ENCODE results near the gene UBXN10. TPM values are rescaled to one million over a fixed set of nuclear protein-coding genes. Genes with fewer than 3 reads are reported as not detected.

UBXN10 gene
- total RNA-seq, 2 experiments from 2014 or later = 1.5 to 1.7 TPM

DNA sequence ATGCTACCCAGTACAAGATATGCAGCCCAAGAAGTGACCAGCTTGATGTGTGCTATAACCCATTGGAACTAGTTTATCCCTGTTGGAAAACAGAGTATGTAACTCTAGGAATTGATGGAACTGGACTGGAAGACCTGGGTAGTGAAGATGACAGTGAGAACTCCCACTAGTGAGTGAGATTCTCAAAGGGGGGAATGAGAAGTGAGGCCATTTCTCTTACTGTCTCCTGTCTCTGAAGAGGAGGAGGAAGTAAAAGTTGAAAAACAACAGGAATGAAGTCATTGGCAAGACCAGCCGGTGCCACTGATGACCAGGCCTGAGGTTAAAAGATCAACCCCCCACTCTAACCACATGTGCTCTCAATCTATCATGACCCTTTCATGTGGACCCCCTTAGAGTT, 25.9 kb upstream of the UBXN10 start:
- no peak overlapping the region for H3K27ac Mint-ChIP-seq
- no peaks in the 10 kb centered on the region for H3K36me3 Mint-ChIP-seq (ENCODE audit: low read depth)
- H3K4me1 Mint-ChIP-seq = no peaks in the 10 kb centered on the region
- H3K27me3 Mint-ChIP-seq = no peaks in the 10 kb centered on the region
- CTCF ChIA-PET = no interaction called here
- POLR2A ChIA-PET = no interaction called here
- DNase-seq = no peak
- no peak overlapping the region for H3K4me3 Mint-ChIP-seq
- peaks cover 19% of the 10 kb centered on the region for H3K9me3 Mint-ChIP-seq

- H3K4me3 Mint-ChIP-seq = no peak overlapping the region
- ChIA-PET POLR2A (no interaction called here), CTCF (interaction anchor here (0.7 to 6.1 kb wide), 6 partner anchors 13 to 48 kb away, joined by 3 to 41 read pairs (median 9); no protein-coding TSS in a partner anchor)
- H3K4me1 Mint-ChIP-seq = no peaks in the 10 kb centered on the region
- H3K9me3 Mint-ChIP-seq = peaks cover 16% of the 10 kb centered on the region
- H3K27ac Mint-ChIP-seq = no peak overlapping the region
- H3K27me3 Mint-ChIP-seq = peaks cover 3% of the 10 kb centered on the region
- DNase-seq = no peak
- no peaks in the 10 kb centered on the region for H3K36me3 Mint-ChIP-seq (ENCODE audit: low read depth)
Observed at GRCh38 chr1:20164694-20165202, 21.1 kb upstream of the UBXN10 start.

- no peaks in the 10 kb centered on the region for H3K36me3 Mint-ChIP-seq (ENCODE audit: low read depth)
- peak; percentile 30 for DNase-seq
Observed at GRCh38 chr1:20165522-20165951, 20.4 kb upstream of the UBXN10 start.

DNA sequence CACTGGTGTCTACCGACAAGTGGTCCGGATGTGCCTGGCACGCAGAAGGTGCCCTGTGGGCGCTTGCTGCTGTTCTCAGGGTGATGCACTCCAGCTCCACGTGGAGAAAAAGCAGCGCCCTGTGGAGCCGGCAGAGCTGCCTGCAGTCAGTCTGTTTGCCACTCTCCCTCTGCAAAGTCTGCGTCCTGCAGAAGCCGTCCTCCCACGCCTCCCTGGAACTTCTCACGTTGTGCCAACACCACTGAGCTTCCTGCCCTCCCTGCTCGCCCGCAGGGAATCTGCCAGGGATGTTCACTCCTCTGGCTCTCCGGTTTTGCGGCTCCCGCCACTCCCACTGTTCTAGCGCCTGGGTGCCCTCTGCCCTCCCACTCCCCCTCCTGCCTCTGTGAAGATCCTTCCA, 19.8 kb upstream of the UBXN10 start:
- Mint-ChIP-seq H3K9me3 (peaks cover 9% of the 10 kb centered on the region), H3K4me3 (no peak overlapping the region), H3K36me3 (ENCODE audit: low read depth) (no peaks in the 10 kb centered on the region), H3K27ac (no peak overlapping the region), H3K4me1 (peaks cover under 1% of the 10 kb centered on the region), H3K27me3 (peaks cover 3% of the 10 kb centered on the region)
- no peak for DNase-seq
- ChIA-PET CTCF (interaction anchor here (0.8 to 6.1 kb wide), 7 partner anchors 9 to 47 kb away, joined by 3 to 41 read pairs (median 5); no protein-coding TSS in a partner anchor), POLR2A (no interaction called here)

More at GRCh38 chr1:20165522-20165951, 20.4 kb upstream of the UBXN10 start:
- peaks cover 13% of the 10 kb centered on the region for H3K9me3 Mint-ChIP-seq
- CTCF ChIA-PET = interaction anchor here (0.8 to 6.1 kb wide), 7 partner anchors 10 to 47 kb away, joined by 3 to 41 read pairs (median 5); no protein-coding TSS in a partner anchor
- H3K4me3 Mint-ChIP-seq = no peak overlapping the region
- no peak overlapping the region for H3K27ac Mint-ChIP-seq
- POLR2A ChIA-PET = no interaction called here
- no peaks in the 10 kb centered on the region for H3K4me1 Mint-ChIP-seq
- peaks cover 3% of the 10 kb centered on the region for H3K27me3 Mint-ChIP-seq

- no peak for DNase-seq
- Mint-ChIP-seq H3K27ac (no peak overlapping the region), H3K4me3 (no peak overlapping the region), H3K4me1 (peaks cover 8% of the 10 kb centered on the region), H3K9me3 (peaks cover 3% of the 10 kb centered on the region), H3K36me3 (ENCODE audit: low read depth) (no peaks in the 10 kb centered on the region), H3K27me3 (peaks cover 3% of the 10 kb centered on the region)
- ChIA-PET POLR2A (no interaction called here), CTCF (interaction anchor here (0.7 to 6.1 kb wide), 3 partner anchors 12 to 28 kb away, joined by 3 to 41 read pairs (median 6); no protein-coding TSS in a partner anchor)
Observed at GRCh38 chr1:20167126-20167525, 18.8 kb upstream of the UBXN10 start.

DNA sequence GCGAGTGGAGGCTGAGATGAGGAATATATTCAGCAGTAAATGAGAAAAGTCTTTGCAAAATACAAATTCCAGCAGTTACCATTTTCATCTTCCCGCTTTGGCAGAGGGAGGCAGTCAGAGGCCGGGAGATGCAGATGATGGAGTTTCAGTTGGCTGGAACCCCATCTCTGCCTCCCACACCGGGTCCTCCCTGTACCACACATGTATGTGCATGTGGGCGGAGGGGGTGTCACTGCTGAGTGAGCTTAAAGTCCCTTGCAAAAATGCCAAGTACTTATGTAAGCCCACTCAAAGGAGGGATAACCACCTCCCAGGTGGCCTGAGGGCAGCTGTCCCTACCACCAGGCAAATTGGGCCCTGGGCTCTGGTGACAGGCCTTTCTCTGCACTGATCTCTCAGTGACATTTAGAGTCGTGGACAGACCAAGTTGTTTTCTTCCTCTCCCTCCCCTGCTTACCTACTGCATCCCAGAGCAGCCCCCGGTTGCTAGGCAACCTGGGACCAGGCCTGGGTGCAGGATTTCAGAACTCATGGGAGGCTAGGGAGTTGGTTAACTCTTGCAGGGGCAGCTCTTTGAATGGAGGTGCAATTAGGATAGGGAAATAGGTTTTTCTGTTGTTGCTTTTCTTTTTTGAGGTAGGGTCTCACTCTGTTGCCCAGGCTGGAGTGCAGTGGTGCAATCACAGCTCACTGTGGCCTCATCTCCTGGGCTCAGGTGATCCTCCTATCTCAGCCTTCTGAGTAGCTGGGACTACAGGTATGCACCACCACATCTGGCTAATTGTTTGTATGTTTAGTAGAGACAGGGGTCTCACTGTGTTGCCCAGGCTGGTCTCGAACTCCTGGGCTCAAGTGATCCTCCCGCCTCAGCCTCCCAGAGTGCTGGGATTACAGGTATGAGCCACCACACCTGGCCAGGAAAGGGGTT, 17.1 kb upstream of the UBXN10 start:
- H3K27ac Mint-ChIP-seq = no peak overlapping the region
- peaks cover 3% of the 10 kb centered on the region for H3K27me3 Mint-ChIP-seq
- ChIA-PET POLR2A (no interaction called here), CTCF (interaction anchor here (1.0 to 2.2 kb wide), 2 partner anchors 17 to 25 kb away, joined by 3 to 6 read pairs; no protein-coding TSS in a partner anchor)
- no peak overlapping the region for H3K4me3 Mint-ChIP-seq
- H3K9me3 Mint-ChIP-seq = peaks cover 3% of the 10 kb centered on the region
- H3K4me1 Mint-ChIP-seq = peaks cover 12% of the 10 kb centered on the region
- no peaks in the 10 kb centered on the region for H3K36me3 Mint-ChIP-seq (ENCODE audit: low read depth)
- DNase-seq = no peak

DNA sequence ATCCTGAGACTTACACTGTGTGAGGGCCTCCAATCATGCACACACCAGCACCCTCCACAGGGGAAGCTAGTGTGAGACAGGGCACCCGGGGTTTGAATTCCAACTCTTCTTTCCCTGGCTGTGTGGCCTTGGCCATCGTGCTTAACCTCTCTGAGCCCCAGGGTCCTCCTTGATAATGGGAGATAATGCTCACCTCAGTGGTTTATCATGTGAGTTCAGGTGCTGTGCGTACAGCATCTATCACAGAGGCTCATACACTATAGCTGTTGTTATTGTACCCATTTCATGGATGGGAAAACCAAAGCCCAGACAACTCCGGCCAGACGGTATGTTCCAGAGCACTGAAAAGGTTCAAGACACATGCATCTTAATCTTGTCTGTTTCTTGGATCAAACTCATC, 16.0 kb upstream of the UBXN10 start:
- Mint-ChIP-seq H3K27me3 (peaks cover 3% of the 10 kb centered on the region), H3K36me3 (ENCODE audit: low read depth) (no peaks in the 10 kb centered on the region), H3K4me3 (no peak overlapping the region), H3K9me3 (peaks cover 3% of the 10 kb centered on the region), H3K4me1 (peaks cover 12% of the 10 kb centered on the region), H3K27ac (no peak overlapping the region)
- ChIA-PET CTCF (interaction anchor here (0.8 kb wide), 1 partner anchor 26 kb away, joined by 3 read pairs; no protein-coding TSS in a partner anchor), POLR2A (interaction anchor here (1.1 kb wide), 1 partner anchor 11 kb away, joined by 3 read pairs; no protein-coding TSS in a partner anchor)
- no peak for DNase-seq

DNA sequence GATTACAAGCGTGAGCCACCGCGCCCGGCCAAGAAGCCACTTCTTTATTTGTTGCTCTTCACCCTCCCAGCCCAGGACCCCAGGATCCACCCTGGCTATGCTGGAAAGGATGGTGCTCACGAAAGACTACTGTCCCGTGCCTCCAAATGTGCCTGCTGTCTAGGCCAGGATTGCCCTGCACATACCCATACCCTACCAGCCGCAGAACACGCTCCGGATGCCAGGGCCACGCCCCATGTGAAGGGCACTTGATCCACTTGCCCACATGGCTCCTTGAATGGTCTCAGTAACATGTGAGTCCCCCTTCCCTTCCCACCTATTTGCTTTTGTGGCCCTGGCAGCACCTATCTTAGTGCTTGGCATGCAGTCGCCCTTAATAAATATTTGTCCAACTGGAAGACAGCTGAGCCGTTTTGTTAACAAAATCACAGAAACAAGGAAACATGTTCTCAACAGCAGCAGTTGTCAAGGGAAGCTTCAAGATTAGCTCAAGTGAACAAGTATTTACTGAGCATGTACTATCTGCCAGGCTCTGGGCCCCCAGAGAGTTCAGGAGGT, 13.8 kb upstream of the UBXN10 start:
- CTCF ChIA-PET = interaction anchor here (0.7 to 2.0 kb wide), 6 partner anchors 8 to 590 kb away, joined by 3 to 7 read pairs (median 4); no protein-coding TSS in a partner anchor
- no peak overlapping the region for H3K27ac Mint-ChIP-seq
- no peak for DNase-seq
- H3K4me1 Mint-ChIP-seq = peaks cover 12% of the 10 kb centered on the region
- peaks cover 2% of the 10 kb centered on the region for H3K27me3 Mint-ChIP-seq
- H3K36me3 Mint-ChIP-seq (ENCODE audit: low read depth) = no peaks in the 10 kb centered on the region
- no peak overlapping the region for H3K4me3 Mint-ChIP-seq
- H3K9me3 Mint-ChIP-seq = no peaks in the 10 kb centered on the region
- POLR2A ChIA-PET = interaction anchor here (2.7 kb wide), 1 partner anchor 16 kb away, joined by 13 read pairs; no protein-coding TSS in a partner anchor

GRCh38 chr1:20174937-20175666, 10.8 kb upstream of the UBXN10 start:
- Mint-ChIP-seq H3K4me3 (no peak overlapping the region), H3K36me3 (ENCODE audit: low read depth) (peaks cover 4% of the 10 kb centered on the region), H3K4me1 (peaks cover 12% of the 10 kb centered on the region), H3K27me3 (peaks cover 10% of the 10 kb centered on the region), H3K9me3 (peaks cover 10% of the 10 kb centered on the region), H3K27ac (no peak overlapping the region)
- DNase-seq = no peak
- ChIA-PET CTCF (interaction anchor here (0.5 to 1.3 kb wide), 4 partner anchors 9 to 87 kb away, joined by 3 to 4 read pairs (median 3); no protein-coding TSS in a partner anchor), POLR2A (no interaction called here)

DNA sequence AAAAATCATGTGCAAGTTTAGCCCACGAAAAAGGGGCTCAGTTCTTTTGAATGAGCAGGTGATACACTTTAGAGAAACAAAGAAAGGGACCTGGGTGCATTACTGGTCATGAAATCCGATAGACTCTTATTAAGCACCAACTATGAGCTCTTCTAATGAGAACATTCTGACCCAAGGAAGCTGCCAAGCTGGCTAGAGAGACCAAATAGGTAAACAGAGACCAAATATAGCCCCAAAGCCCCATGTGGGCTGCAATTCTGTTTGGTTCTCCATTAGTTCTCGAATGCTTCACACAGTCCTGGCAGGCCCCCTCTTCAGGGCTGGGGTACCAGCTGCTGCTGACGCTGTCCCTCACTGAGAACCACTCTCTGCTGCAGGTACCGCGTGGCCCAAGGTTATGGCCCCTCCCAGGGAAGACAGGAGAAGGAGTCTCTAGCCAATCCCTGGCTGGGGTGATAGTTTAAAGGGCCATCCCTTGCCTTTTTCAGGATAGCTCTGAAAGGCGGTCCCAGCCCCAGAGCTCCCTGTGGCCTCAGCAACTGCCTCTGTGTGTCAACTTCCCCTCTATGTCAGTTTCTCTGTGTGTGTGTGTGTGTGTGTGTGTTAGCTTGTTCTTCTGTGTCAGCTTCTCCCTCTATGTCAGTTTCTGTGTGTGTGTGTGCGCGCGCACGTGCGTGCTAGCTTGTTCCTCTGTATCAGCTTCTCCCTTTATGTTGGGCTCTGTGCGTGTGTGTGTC, 7.1 kb upstream of the UBXN10 start:
- no peak overlapping the region for H3K4me3 Mint-ChIP-seq
- peaks cover 8% of the 10 kb centered on the region for H3K36me3 Mint-ChIP-seq (ENCODE audit: low read depth)
- ChIA-PET POLR2A (interaction anchor here (0.9 kb wide), 1 partner anchor 9 kb away, joined by 3 read pairs; no protein-coding TSS in a partner anchor), CTCF (interaction anchor here (0.5 to 2.3 kb wide), 8 partner anchors 12 to 332 kb away, joined by 3 to 8 read pairs (median 4); no protein-coding TSS in a partner anchor)
- no peak for DNase-seq
- H3K27ac Mint-ChIP-seq = no peak overlapping the region
- H3K9me3 Mint-ChIP-seq = peaks cover 11% of the 10 kb centered on the region
- H3K4me1 Mint-ChIP-seq = peaks cover 5% of the 10 kb centered on the region
- peaks cover 12% of the 10 kb centered on the region for H3K27me3 Mint-ChIP-seq

- POLR2A ChIA-PET = interaction anchor here (0.9 to 1.4 kb wide), 2 partner anchors 8 to 9 kb away, joined by 3 read pairs; no protein-coding TSS in a partner anchor
- CTCF ChIA-PET = interaction anchor here (0.7 to 2.3 kb wide), 8 partner anchors 8 to 332 kb away, joined by 3 to 8 read pairs (median 4); no protein-coding TSS in a partner anchor
- H3K9me3 Mint-ChIP-seq = peaks cover 11% of the 10 kb centered on the region
- peaks cover 12% of the 10 kb centered on the region for H3K27me3 Mint-ChIP-seq
- no peak overlapping the region for H3K27ac Mint-ChIP-seq
- H3K4me1 Mint-ChIP-seq = peaks cover 12% of the 10 kb centered on the region
- H3K4me3 Mint-ChIP-seq = no peak overlapping the region
- no peak for DNase-seq
- peaks cover 8% of the 10 kb centered on the region for H3K36me3 Mint-ChIP-seq (ENCODE audit: low read depth)
Observed at GRCh38 chr1:20179371-20180128, 6.3 kb upstream of the UBXN10 start.
